Smooth muscle cell (in vitro differentiated cells): ENCODE results near the gene OSBPL2. TPM values are rescaled to one million over a fixed set of nuclear protein-coding genes. Genes with fewer than 3 reads are reported as not detected.

ENCODE experiments used
- DNase-seq: peaks from one replicate; lab custom pipeline; 2025; ENCODE audit not compliant: unreplicated experiment; lab: John Stamatoyannopoulos, UW
- H2AFZ ChIP-seq: fragments of 200-600 bp; sonication (generic); 2 replicates; pipeline ENCODE4 v1.6.0; 2016; ENCODE audit warnings: antibody characterized with exemption, low read depth, mild to moderate bottlenecking
- H3F3A ChIP-seq: fragments of 200-600 bp; sonication (generic); 2 replicates; pipeline ENCODE4 v1.6.0; 2017; ENCODE audit warnings: antibody characterized with exemption, low read depth
- H3K27ac ChIP-seq: fragments of 200-600 bp; sonication (generic); 2 replicates; pipeline ENCODE4 v1.5.1; 2016; ENCODE audit warnings: low read depth, mild to moderate bottlenecking
- H3K27me3 ChIP-seq: fragments of 200-600 bp; sonication (generic); 2 replicates; pipeline ENCODE4 v1.6.1; 2016; ENCODE audit warnings: low read depth, mild to moderate bottlenecking
- H3K36me3 ChIP-seq: fragments of 200-600 bp; sonication (generic); 2 replicates; pipeline ENCODE4 v1.5.1; 2016; ENCODE audit warnings: low read depth
- H3K4me1 ChIP-seq: fragments of 200-600 bp; sonication (generic); 2 replicates; pipeline ENCODE4 v1.5.1; 2016; ENCODE audit warnings: low read depth
- H3K4me2 ChIP-seq: fragments of 200-600 bp; sonication (generic); 2 replicates; pipeline ENCODE4 v1.6.0; 2016; ENCODE audit warnings: mild to moderate bottlenecking
- H3K4me3 ChIP-seq: fragments of 200-600 bp; sonication (generic); 2 replicates; pipeline ENCODE4 v1.5.1; 2016; ENCODE audit warnings: mild to moderate bottlenecking
- H3K79me2 ChIP-seq: fragments of 200-600 bp; sonication (generic); 2 replicates; pipeline ENCODE4 v1.6.0; 2016; ENCODE audit warnings: low read depth, mild to moderate bottlenecking
- H3K9ac ChIP-seq: fragments of 200-600 bp; sonication (generic); 2 replicates; pipeline ENCODE4 v1.6.0; 2016; ENCODE audit warnings: low read depth
- H3K9me3 ChIP-seq: fragments of 200-600 bp; sonication (generic); replicated peaks from 2 replicates; pipeline ENCODE4 v1.5.1; 2016; ENCODE audit warnings: low read depth
- H4K20me1 ChIP-seq: fragments of 200-600 bp; sonication (generic); 2 replicates; pipeline ENCODE4 v1.6.0; 2016; ENCODE audit warnings: low read depth
- CTCF ChIP-seq: fragments of 200-600 bp; sonication (generic); IDR thresholded peaks from 2 replicates; pipeline ENCODE4 v1.5.1; 2017; ENCODE audit warnings: borderline replicate concordance, mild to moderate bottlenecking, antibody characterized with exemption; ENCODE audit not compliant: insufficient read depth, poor library complexity, severe bottlenecking
- WGBS: methylation state at CpG from one replicate; pipeline ENCODE4 v1.1.7; 2016; ENCODE audit warnings: low lambda C conversion rate; 5-methylcytosine and 5-hydroxymethylcytosine counted together
- polyA plus RNA-seq: library from polyadenylated mRNA; unstranded; fragments of >200 nt; fragmentation: Nextera tagmentation; extraction: Ambion mirVana; gene quantifications from 2 replicates; pipeline ENCODE4 v1.2.1, GENCODE V29; 2016
- total RNA-seq: library from RNA; depleted of rRNA; stranded (reverse); fragments of >200 nt; gene quantifications from 2 replicates; pipeline ENCODE4 v1.2.3, GENCODE V29; 2014

The OSBPL2 gene
- total and polyA plus RNA-seq, 2 experiments from 2014 or later, result 34.3 to 37.0 TPM

- 89% methylated on average over 11 of the region's 11 CpGs for WGBS
- Histone ChIP-seq H3K9ac (no peak overlapping the region), H3K27ac (no peak overlapping the region), H3K4me1 (no peaks in the 10 kb centered on the region), H2AFZ (no peak overlapping the region), H3K4me2 (no peak overlapping the region), H4K20me1 (no peaks in the 10 kb centered on the region), H3K36me3 (no peaks in the 10 kb centered on the region), H3K9me3 (no peaks in the 10 kb centered on the region), H3F3A (no peaks in the 10 kb centered on the region), H3K79me2 (no peaks in the 10 kb centered on the region), H3K27me3 (no peaks in the 10 kb centered on the region), H3K4me3 (no peak overlapping the region)
- DNase-seq, result no peak
- no peak for TF ChIP-seq CTCF
These were observed 98.0 kb downstream of the OSBPL2 start for GRCh38 chr20:62336329-62336728.

- 96% methylated on average over 53 of the region's 53 CpGs for WGBS
These were observed 98.6 kb downstream of the OSBPL2 start for GRCh38 chr20:62336775-62337557.

GRCh38 chr20:62337558-62338293, 99.4 kb downstream of the OSBPL2 start:
- no peaks in the 10 kb centered on the region for H4K20me1 ChIP-seq
- H2AFZ ChIP-seq, result no peak overlapping the region
- H3K9ac ChIP-seq, result no peak overlapping the region
- WGBS, result 95% methylated on average over 34 of the region's 34 CpGs
- no peaks in the 10 kb centered on the region for H3K4me1 ChIP-seq
- H3K4me3 ChIP-seq, result no peak overlapping the region
- no peaks in the 10 kb centered on the region for H3F3A ChIP-seq
- no peaks in the 10 kb centered on the region for H3K79me2 ChIP-seq
- no peaks in the 10 kb centered on the region for H3K36me3 ChIP-seq
- H3K27ac ChIP-seq, result no peak overlapping the region
- H3K27me3 ChIP-seq, result no peaks in the 10 kb centered on the region
- H3K9me3 ChIP-seq, result no peaks in the 10 kb centered on the region
- no peak overlapping the region for H3K4me2 ChIP-seq
- TF ChIP-seq CTCF, result no peak
- DNase-seq, result no peak

More at GRCh38 chr20:62336775-62337557, 98.6 kb downstream of the OSBPL2 start:
- Histone ChIP-seq H3K27ac (no peak overlapping the region), H4K20me1 (no peaks in the 10 kb centered on the region), H3K27me3 (no peaks in the 10 kb centered on the region), H3K9ac (no peak overlapping the region), H2AFZ (no peak overlapping the region), H3F3A (no peaks in the 10 kb centered on the region), H3K4me1 (no peaks in the 10 kb centered on the region), H3K79me2 (no peaks in the 10 kb centered on the region), H3K4me2 (no peak overlapping the region), H3K9me3 (no peaks in the 10 kb centered on the region), H3K36me3 (no peaks in the 10 kb centered on the region), H3K4me3 (no peak overlapping the region)
- DNase-seq, result no peak
- no peak for TF ChIP-seq CTCF
